Fibroblast of lung (primary cell): ENCODE results near the gene IGFL4. TPM values are rescaled to one million over a fixed set of nuclear protein-coding genes. Genes with fewer than 3 reads are reported as not detected.
A peak's percentile ranks its signal among the peaks of the same experiment; 100 is the strongest.

Source experiments
- DNase-seq, 2 donors: peaks; one replicate each; pipeline versions ENCODE4 v3.0.0 to v3.0.0-alpha.2; 2010; ENCODE audit warnings: low read depth in 2 of 2
- H2AFZ ChIP-seq: 2 replicates; pipeline ENCODE4 v1.5.1; 2012; ENCODE audit warnings: low read length, control low read depth, inconsistent platforms
- H3K27ac ChIP-seq: 2 replicates; pipeline ENCODE4 v1.5.1; 2011; ENCODE audit warnings: low read length, control low read depth; ENCODE audit not compliant: insufficient read depth
- H3K27me3 ChIP-seq: 2 replicates; pipeline ENCODE4 v1.5.1; 2011; ENCODE audit warnings: mild to moderate bottlenecking, low read length; ENCODE audit not compliant: control insufficient read depth, insufficient read depth
- H3K36me3 ChIP-seq: 2 replicates; pipeline ENCODE4 v1.5.1; 2011; ENCODE audit warnings: low read length; ENCODE audit not compliant: control insufficient read depth, insufficient read depth
- H3K4me1 ChIP-seq: 2 replicates; pipeline ENCODE4 v1.5.1; 2011; ENCODE audit warnings: low read length; ENCODE audit not compliant: control insufficient read depth, insufficient read depth; ENCODE audit errors: extremely low read depth
- H3K4me2 ChIP-seq: 2 replicates; pipeline ENCODE4 v1.5.1; 2011; ENCODE audit warnings: low read length, control low read depth; ENCODE audit not compliant: insufficient read depth; ENCODE audit errors: extremely low read depth
- H3K4me3 ChIP-seq, 4 experiments: fragments of 200-600 bp in 1 of 4; sonication (generic) in 1 of 4; replicated peaks in 1 of 4; 2 replicates each; pipeline ENCODE4 v1.5.1; 2011 to 2016; ENCODE audit warnings: low read length in 4 of 4, low read depth in 3 of 4, mild to moderate bottlenecking in 3 of 4, control low read depth in 2 of 4, inconsistent platforms in 1 of 4, mixed read lengths in 1 of 4; ENCODE audit not compliant: insufficient read depth in 1 of 4; ENCODE audit errors: control extremely low read depth in 1 of 4
- H3K79me2 ChIP-seq: 2 replicates; pipeline ENCODE4 v1.5.1; 2012; ENCODE audit warnings: mild to moderate bottlenecking, low read length, inconsistent platforms; ENCODE audit not compliant: control insufficient read depth, insufficient read depth
- H3K9ac ChIP-seq: 2 replicates; pipeline ENCODE4 v1.5.1; 2011; ENCODE audit warnings: mild to moderate bottlenecking, low read length, control low read depth; ENCODE audit not compliant: insufficient read depth
- H3K9me3 ChIP-seq: 2 replicates; pipeline ENCODE4 v1.5.1; 2012; ENCODE audit warnings: low read depth, low read length; ENCODE audit not compliant: control insufficient read depth, insufficient read depth
- H4K20me1 ChIP-seq: 2 replicates; pipeline ENCODE4 v1.5.1; 2011; ENCODE audit warnings: low read length; ENCODE audit not compliant: control insufficient read depth, insufficient read depth; ENCODE audit errors: extremely low read depth
- CTCF ChIP-seq, 2 donors: IDR thresholded peaks in 1 of 2; conservative IDR thresholded peaks in 1 of 2; 1 replicate in 1 of 2; 2 replicates in 1 of 2; pipeline ENCODE4 v1.5.1; 2011 to 2012; ENCODE audit warnings: low read length in 2 of 2, control low read depth in 1 of 2, inconsistent platforms in 1 of 2, low read depth in 1 of 2, mild to moderate bottlenecking in 1 of 2
- EZH2 ChIP-seq: IDR thresholded peaks from 2 replicates; pipeline ENCODE4 v1.5.1; 2012; ENCODE audit warnings: low read length, control low read depth, mild to moderate bottlenecking; ENCODE audit errors: missing control alignments
- polyA plus RNA-seq, 2 donors: library from polyadenylated mRNA; depleted of rRNA in 1 of 2; stranded (reverse) in 1 of 2; unstranded in 1 of 2; fragments of >200 nt; gene quantifications; 2 replicates each; pipeline ENCODE4 v1.2.1, GENCODE V29; 2011 to 2012; ENCODE audit warnings: missing spikeins in 1 of 2
- total RNA-seq: library from RNA; depleted of rRNA; stranded (reverse); fragments of >200 nt; gene quantifications from 2 replicates; pipeline ENCODE4 v1.2.1, GENCODE V29; 2014

The IGFL4 gene
- total and polyA plus RNA-seq, 2 donors (not counting 1 experiment from before 2014, with no cell fraction given): not detected

- no peak overlapping the region for H3K4me3 ChIP-seq
- H3K9ac ChIP-seq: no peak overlapping the region
- H3K4me2 ChIP-seq: no peak overlapping the region
- H3K36me3 ChIP-seq: no peaks in the 10 kb centered on the region
- no peak overlapping the region for H2AFZ ChIP-seq
- H3K79me2 ChIP-seq: no peaks in the 10 kb centered on the region
- H3K9me3 ChIP-seq: no peaks in the 10 kb centered on the region
- H4K20me1 ChIP-seq: no peaks in the 10 kb centered on the region
- TF ChIP-seq EZH2 (no peak), CTCF (conservative IDR thresholded peaks at IDR 0.05 in 1 of 2, IDR thresholded peaks at IDR 0.05 in 1 of 2; ENCODE audit: low read depth in 1 of 2, low read length in 2 of 2) (peak; percentile 64 to 65)
- DNase-seq: peak; percentile 70
- no peaks in the 10 kb centered on the region for H3K4me1 ChIP-seq
- peaks cover 7% of the 10 kb centered on the region for H3K27me3 ChIP-seq
- no peak overlapping the region for H3K27ac ChIP-seq
Observed at GRCh38 chr19:46081928-46082727, 41.3 kb upstream of the IGFL4 start.

GRCh38 chr19:46080561-46080960 lies 39.8 kb upstream of the IGFL4 start:
- Histone ChIP-seq H3K79me2 (no peaks in the 10 kb centered on the region), H3K27ac (no peak overlapping the region), H2AFZ (no peak overlapping the region), H4K20me1 (no peaks in the 10 kb centered on the region), H3K4me3 (no peak overlapping the region), H3K4me2 (no peak overlapping the region), H3K9me3 (no peaks in the 10 kb centered on the region), H3K9ac (no peak overlapping the region), H3K27me3 (peaks cover 17% of the 10 kb centered on the region), H3K4me1 (no peaks in the 10 kb centered on the region), H3K36me3 (no peaks in the 10 kb centered on the region)
- TF ChIP-seq CTCF (conservative IDR thresholded peaks at IDR 0.05 in 1 of 2, IDR thresholded peaks at IDR 0.05 in 1 of 2; ENCODE audit: low read depth in 1 of 2, low read length in 2 of 2): no peak
- no peak for TF ChIP-seq EZH2
- DNase-seq: peak; percentile 56 to 100

GRCh38 chr19:46079576-46079975 lies 38.8 kb upstream of the IGFL4 start:
- H3K79me2 ChIP-seq: no peaks in the 10 kb centered on the region
- H3K4me3 ChIP-seq: no peak overlapping the region
- DNase-seq: no peak
- no peaks in the 10 kb centered on the region for H3K9me3 ChIP-seq
- peaks cover 23% of the 10 kb centered on the region for H3K27me3 ChIP-seq
- no peaks in the 10 kb centered on the region for H3K4me1 ChIP-seq
- H3K27ac ChIP-seq: no peak overlapping the region
- no peak overlapping the region for H3K4me2 ChIP-seq
- TF ChIP-seq CTCF (conservative IDR thresholded peaks at IDR 0.05 in 1 of 2, IDR thresholded peaks at IDR 0.05 in 1 of 2; ENCODE audit: low read depth in 1 of 2, low read length in 2 of 2) (no peak), EZH2 (no peak)
- no peaks in the 10 kb centered on the region for H3K36me3 ChIP-seq
- no peaks in the 10 kb centered on the region for H4K20me1 ChIP-seq
- H2AFZ ChIP-seq: no peak overlapping the region
- no peak overlapping the region for H3K9ac ChIP-seq
